Activated naive CD4-positive, alpha-beta T cell treated with anti-CD3 and anti-CD28 coated beads, Interleukin-2, amount 10 ng/mL, durations not matched to agents 7 days and 5 days (primary cell): ENCODE data around the gene NEK6.

Experiments used
- CTCF ChIA-PET: fragments of 350-600 bp; sonication (Branson Sonifier 250); formaldehyde crosslinking; loops from one replicate; lab custom pipeline; 2021; ENCODE audit warnings: antibody characterized with exemption; lab: Charles Lee
- DNase-seq: peaks from one replicate; pipeline ENCODE4 v3.0.0-alpha.2; 2020
- H3K27ac Mint-ChIP-seq: one replicate; pipeline ENCODE4 v1.8.0; 2021; ENCODE audit warnings: mild to moderate bottlenecking, moderate library complexity, mixed read lengths
- H3K27me3 Mint-ChIP-seq: one replicate; pipeline ENCODE4 v1.8.0; 2021; ENCODE audit warnings: mild to moderate bottlenecking, mixed read lengths
- H3K36me3 Mint-ChIP-seq: one replicate; pipeline ENCODE4 v1.8.0; 2021; ENCODE audit warnings: mixed read lengths
- H3K4me1 Mint-ChIP-seq: one replicate; pipeline ENCODE4 v1.8.0; 2021; ENCODE audit warnings: mixed read lengths
- H3K4me3 Mint-ChIP-seq: one replicate; pipeline ENCODE4 v1.8.0; 2021; ENCODE audit warnings: mild to moderate bottlenecking, moderate library complexity, mixed read lengths
- H3K9me3 Mint-ChIP-seq: one replicate; pipeline ENCODE4 v1.8.0; 2021; ENCODE audit warnings: mixed read lengths

Gene NEK6

DNA sequence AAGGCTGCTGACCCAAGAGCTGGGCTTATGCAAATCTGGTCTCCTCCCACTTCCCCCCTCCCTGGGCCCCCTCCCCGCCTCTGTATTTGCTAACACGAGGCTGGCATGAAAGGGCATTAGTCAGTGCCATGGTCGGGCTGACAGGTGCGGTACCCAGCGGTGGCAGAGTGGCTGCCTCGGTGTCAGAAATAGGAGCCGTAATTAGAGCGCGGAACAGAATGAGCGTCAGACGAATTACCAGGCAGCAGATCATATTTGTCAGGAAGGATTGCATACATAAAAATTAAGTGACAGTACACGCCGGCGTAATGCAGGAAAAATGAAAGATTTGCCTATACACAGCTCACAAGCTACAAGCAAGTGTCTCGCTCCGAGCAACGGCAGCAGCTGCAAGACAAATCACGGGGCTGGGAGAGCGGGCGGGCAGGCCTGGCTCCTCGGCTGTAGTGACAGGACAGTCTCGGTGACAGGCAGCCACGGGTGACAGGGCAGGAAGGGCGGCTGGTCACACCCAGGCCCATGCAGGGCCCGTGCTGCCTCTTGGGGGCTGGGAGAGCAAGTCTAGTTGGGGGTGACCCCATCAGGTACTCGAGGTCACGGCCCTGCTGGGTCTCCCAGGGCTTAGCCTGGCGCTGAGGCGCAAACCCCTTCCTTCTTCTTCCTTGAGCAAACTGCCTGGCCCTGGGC, 72.4 kb downstream of the NEK6 start:
- Mint-ChIP-seq H3K4me3 (no peak overlapping the region), H3K4me1 (no peaks in the 10 kb centered on the region), H3K27ac (no peak overlapping the region), H3K36me3 (no peaks in the 10 kb centered on the region), H3K27me3 (no peaks in the 10 kb centered on the region), H3K9me3 (no peaks in the 10 kb centered on the region)
- DNase-seq: no peak
- CTCF ChIA-PET: no interaction called here

DNA sequence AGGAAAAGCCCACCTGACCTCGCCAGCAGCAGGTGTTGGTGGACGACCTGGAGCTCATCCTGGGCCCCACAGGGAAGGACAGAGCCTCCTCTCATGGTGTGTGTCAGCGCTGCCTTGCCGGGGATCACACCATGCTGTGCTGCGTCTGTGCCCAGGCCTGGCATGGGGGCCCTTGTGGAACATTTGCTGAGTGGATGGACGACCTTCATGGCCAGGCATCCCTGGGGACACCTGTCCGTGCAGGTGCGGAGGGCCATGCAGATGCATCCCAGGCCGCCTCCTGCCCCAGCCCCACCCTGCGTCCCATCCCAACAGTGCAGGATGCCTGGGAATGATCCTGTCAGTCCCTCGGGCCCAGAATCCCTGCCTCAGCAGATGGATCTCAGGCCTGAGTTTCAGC, 73.8 kb downstream of the NEK6 start:
- Mint-ChIP-seq H3K27me3 (no peaks in the 10 kb centered on the region), H3K9me3 (no peaks in the 10 kb centered on the region), H3K36me3 (no peaks in the 10 kb centered on the region), H3K4me1 (no peaks in the 10 kb centered on the region), H3K4me3 (no peak overlapping the region), H3K27ac (no peak overlapping the region)
- no peak for DNase-seq
- CTCF ChIA-PET: no interaction called here

DNA sequence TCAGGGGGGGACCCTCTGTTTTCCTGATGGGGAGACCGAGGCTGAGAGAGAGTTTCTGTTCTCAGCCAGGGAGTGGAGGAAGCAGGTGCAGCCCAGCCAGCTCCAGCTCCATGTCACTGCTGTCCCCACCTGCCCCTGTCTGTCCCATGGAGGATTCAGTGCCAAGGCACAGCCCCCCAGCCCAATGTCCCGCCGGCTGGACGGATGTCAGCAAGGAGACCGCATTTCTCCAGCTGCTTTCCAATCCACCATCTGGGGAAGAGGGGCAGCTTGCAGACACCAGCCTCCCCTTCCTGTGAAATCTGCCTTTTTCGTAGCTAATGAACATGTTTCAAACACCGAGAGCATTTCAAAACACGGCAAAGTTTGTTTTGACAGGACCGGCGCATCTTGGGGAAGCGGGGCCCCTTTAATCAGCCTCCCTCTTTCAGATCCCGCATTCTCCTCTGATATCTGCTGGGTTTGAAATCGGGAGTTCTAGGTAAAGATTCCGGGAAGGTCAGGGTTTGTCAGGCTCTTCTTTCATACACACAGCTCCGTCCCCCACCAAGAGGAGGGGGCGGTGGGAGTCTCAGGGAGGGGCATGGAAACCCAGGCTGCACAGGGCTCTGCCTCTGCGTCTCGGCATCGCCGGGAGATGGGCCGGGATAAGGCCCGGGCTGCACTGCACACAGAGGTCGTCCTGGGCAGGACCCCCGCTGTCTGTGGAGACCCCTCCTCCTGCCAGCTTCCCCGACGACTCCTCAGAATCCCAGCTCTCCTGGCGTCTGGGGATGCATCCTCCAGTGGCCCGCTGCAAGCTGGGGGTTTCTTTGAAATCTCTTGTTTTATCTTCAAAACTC, 74.8 kb downstream of the NEK6 start:
- DNase-seq: no peak
- H3K27me3 Mint-ChIP-seq: no peaks in the 10 kb centered on the region
- no peak overlapping the region for H3K27ac Mint-ChIP-seq
- no peaks in the 10 kb centered on the region for H3K36me3 Mint-ChIP-seq
- H3K9me3 Mint-ChIP-seq: peaks cover 2% of the 10 kb centered on the region
- no peaks in the 10 kb centered on the region for H3K4me1 Mint-ChIP-seq
- H3K4me3 Mint-ChIP-seq: no peak overlapping the region
- CTCF ChIA-PET: interaction anchor here (1.0 kb wide), 1 partner anchor 206 kb away, joined by 3 read pairs; no protein-coding TSS in a partner anchor

DNA sequence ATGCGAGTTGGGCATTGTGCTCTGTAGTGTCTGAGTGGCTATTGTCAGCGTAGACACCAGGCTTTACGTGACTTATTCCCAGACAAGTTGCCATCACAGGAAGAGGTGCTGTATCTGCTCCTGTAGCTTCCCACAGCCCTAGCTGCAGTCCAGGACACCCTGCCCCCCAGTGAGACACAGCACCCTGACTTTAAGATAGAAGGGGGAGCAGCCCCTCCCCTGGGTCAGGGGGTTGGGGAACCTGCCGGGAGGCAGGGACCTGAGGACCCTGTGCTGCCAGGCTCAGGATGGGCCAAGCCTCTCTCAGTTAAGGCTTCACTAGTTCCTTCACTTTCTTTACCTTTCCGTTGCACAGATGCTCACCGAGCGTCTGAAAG, 75.4 kb downstream of the NEK6 start:
- DNase-seq: no peak
- no peaks in the 10 kb centered on the region for H3K27me3 Mint-ChIP-seq
- H3K4me1 Mint-ChIP-seq: no peaks in the 10 kb centered on the region
- peaks cover 4% of the 10 kb centered on the region for H3K9me3 Mint-ChIP-seq
- CTCF ChIA-PET: no interaction called here
- H3K27ac Mint-ChIP-seq: no peak overlapping the region
- H3K4me3 Mint-ChIP-seq: no peak overlapping the region
- no peaks in the 10 kb centered on the region for H3K36me3 Mint-ChIP-seq

DNA sequence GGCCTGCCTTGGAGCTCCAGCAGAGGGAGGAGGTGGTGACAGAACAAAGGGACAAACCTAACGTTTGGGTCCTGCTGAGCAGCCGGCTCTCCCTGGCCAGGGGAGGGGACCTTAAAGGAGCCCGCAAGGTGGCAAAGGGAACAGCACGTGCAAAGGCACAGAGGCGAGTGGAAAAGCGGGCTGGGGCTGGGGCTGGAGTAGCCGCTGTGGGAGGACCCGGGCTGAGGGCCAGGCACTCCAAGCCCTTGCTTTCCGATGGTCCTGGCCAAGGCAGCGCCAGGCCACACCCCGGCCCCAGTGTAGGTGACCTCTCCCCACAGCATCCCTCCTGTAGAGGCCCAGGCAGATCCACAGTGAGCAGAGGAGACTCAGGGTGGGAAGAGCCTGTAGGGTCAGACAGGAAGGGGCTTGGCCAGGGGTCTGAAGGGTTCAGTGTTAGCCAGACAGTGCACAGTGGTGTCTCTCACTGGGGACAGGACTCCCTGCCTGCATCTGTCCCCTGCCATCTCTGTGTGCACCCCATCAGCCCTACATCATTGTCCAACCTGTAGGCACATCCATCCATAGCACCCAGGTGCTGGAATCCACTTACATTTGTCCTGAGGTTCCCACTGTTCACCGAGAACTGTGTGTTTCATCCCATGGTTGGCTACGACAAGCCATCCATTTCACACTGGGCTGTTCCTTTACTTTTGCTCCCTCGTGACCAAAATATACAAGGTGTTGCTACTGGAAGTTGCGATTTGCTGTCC, 77.0 kb downstream of the NEK6 start:
- no peaks in the 10 kb centered on the region for H3K36me3 Mint-ChIP-seq
- DNase-seq: no peak
- H3K27ac Mint-ChIP-seq: no peak overlapping the region
- no peaks in the 10 kb centered on the region for H3K27me3 Mint-ChIP-seq
- H3K4me1 Mint-ChIP-seq: no peaks in the 10 kb centered on the region
- no peak overlapping the region for H3K4me3 Mint-ChIP-seq
- peaks cover 4% of the 10 kb centered on the region for H3K9me3 Mint-ChIP-seq
- CTCF ChIA-PET: interaction anchor here (1.8 kb wide), 1 partner anchor 208 kb away, joined by 3 read pairs; no protein-coding TSS in a partner anchor

DNA sequence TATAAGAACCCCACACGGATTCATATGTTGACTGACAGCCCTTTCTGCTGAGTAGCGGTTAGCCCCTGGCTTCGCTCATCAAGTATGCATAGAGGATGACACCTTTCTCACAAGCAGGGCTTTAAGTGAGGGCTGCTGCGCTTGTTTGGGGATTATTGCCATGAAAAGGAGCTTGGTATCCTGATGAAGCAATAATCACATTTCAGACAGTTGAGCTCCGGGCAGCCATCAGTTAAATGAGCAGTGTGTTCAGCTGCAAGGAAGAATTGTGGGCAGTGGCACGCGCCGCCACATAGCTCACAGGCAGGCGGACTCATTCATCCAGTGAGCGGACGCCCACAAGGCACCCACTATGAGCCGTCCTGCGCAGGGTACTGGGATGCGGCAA, 77.6 kb downstream of the NEK6 start:
- H3K9me3 Mint-ChIP-seq: peaks cover 4% of the 10 kb centered on the region
- H3K27me3 Mint-ChIP-seq: no peaks in the 10 kb centered on the region
- H3K4me3 Mint-ChIP-seq: no peak overlapping the region
- CTCF ChIA-PET: interaction anchor here (1.8 kb wide), 1 partner anchor 209 kb away, joined by 3 read pairs; no protein-coding TSS in a partner anchor
- no peaks in the 10 kb centered on the region for H3K4me1 Mint-ChIP-seq
- no peaks in the 10 kb centered on the region for H3K36me3 Mint-ChIP-seq
- H3K27ac Mint-ChIP-seq: no peak overlapping the region
- no peak for DNase-seq

DNA sequence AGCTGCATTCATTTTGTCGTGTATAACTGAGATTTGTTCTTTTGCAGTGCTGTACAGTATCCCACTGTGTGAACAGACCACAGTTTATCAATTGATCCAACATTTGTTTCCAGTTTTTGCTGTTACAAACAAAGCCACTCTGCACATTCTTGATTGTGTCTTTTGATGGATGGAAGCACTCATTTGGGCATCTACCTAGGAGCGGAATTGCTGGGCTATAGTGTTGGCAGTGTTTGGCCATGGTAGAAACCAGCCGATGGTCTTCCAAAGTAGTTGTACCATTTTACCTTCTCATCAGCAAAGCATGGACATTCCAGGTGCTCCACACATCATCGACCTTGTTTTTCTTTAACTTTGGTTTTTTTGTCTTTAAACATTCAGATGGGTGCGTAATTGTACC, 79.8 kb downstream of the NEK6 start:
- Mint-ChIP-seq H3K27ac (no peak overlapping the region), H3K4me3 (no peak overlapping the region), H3K4me1 (no peaks in the 10 kb centered on the region), H3K27me3 (no peaks in the 10 kb centered on the region), H3K36me3 (no peaks in the 10 kb centered on the region), H3K9me3 (peaks cover 4% of the 10 kb centered on the region)
- CTCF ChIA-PET: no interaction called here
- DNase-seq: no peak

DNA sequence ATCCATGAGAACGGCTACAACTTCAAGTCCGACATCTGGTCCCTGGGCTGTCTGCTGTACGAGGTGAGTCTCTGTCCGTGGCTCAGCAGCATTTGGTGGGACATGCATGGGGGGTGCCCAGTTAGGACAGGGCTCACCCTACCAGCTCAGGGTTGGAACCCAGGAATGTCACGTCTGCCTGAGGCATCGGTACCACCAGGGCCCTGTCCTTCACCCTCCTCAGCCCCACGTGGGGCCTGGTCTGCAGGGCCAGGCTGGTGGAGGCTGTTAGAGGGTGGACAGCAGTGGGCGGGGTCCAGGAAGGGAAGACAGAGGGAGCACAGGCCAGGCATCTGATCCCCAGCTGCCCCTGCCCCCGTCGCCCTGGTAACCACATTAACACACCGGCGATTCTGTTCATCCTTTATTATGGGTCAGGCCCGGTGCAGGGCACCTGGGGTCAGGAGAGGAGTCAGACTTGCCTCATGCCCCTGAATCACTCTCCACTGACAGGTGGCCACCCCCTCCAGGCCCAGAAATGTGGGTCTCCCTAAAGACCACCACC, 81.9 kb downstream of the NEK6 start:
- DNase-seq: no peak
- Mint-ChIP-seq H3K4me1 (no peaks in the 10 kb centered on the region), H3K36me3 (no peaks in the 10 kb centered on the region), H3K4me3 (no peak overlapping the region), H3K27me3 (no peaks in the 10 kb centered on the region), H3K9me3 (peaks cover 4% of the 10 kb centered on the region), H3K27ac (no peak overlapping the region)
- CTCF ChIA-PET: no interaction called here

DNA sequence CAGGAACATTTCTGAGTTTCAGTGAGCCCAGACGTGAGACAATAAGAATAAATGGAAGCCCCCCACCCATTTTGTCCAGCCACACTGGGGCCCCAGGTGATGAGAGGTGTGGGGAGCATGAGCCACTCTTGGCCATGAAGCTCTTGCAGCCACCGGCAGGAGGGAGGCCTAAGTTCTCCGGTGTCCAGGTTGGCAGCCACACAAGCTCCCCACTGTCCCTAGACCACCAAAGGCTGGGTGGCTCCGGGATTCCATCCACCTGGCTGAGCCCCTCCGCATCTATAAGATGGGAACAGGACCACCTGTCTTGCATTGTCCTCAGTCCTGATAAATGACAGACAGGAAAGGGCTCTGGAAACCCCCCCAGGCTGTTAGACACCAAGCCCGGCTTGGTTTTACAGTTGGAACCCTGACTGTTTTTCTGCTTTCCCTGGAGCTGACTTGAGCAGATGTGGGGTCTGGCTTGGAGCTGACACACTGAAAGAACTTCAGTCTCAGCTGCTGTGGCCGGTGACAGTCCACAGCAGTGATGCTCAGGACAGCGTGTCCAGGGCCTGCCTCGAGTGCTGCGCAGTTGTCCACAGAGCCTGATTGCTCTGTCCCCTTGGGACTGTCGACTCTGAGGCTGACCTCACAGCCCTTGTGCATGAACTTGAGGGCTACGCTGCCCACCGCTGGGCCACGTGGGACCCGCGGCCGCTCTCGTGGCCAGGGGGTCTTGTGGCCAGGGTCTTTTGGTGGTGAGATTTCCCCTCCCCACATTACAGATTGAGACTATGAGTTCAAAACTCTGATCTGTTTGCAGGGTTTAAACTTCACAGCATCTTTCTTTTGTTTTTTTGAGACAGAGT, 82.7 kb downstream of the NEK6 start:
- CTCF ChIA-PET: interaction anchor here (0.6 to 0.8 kb wide), 2 partner anchors 17 to 214 kb away, joined by 3 read pairs; no protein-coding TSS in a partner anchor
- Mint-ChIP-seq H3K36me3 (no peaks in the 10 kb centered on the region), H3K4me1 (no peaks in the 10 kb centered on the region), H3K9me3 (peaks cover 4% of the 10 kb centered on the region), H3K27ac (no peak overlapping the region), H3K27me3 (no peaks in the 10 kb centered on the region), H3K4me3 (no peak overlapping the region)
- no peak for DNase-seq

DNA sequence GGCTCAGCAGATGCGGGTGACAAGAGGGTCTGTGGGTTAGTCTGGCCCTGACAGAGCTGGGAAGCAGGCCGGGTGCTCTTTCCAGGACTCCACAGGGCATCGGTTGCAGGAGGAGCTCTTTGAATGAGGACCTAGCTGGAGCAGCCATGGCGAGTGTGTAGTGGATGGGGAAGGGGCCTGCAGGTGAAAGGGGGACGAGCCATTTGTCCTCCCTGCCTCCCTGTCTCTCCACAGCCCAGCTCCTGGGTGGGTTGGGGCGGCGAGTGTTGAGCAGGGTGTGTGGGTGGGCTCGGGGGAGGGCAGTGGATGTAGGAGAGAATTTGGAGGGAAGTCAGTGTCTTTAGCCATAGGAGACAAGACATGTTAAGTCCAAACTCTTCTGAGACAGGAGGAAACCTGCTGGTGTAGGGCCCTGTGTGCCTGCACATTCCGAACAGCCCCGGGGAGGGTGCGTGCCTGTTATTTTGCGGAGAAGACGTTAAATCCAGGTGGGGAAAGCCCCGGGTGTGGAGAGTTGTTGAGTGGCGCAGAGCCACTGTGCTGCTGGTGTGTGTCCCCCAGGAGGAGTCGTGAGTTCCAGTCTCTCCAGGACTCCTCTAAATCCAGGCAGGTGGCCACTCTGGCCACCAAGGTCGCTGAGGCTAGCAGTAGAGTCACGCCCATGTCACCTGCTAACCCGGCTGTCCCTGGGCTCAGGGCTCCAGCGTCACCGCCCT, 83.9 kb downstream of the NEK6 start:
- Mint-ChIP-seq H3K27ac (no peak overlapping the region), H3K36me3 (no peaks in the 10 kb centered on the region), H3K4me1 (no peaks in the 10 kb centered on the region), H3K9me3 (peaks cover 4% of the 10 kb centered on the region), H3K27me3 (no peaks in the 10 kb centered on the region), H3K4me3 (no peak overlapping the region)
- no peak for DNase-seq
- CTCF ChIA-PET: interaction anchor here (0.6 kb wide), 1 partner anchor 75 kb away, joined by 3 read pairs; no protein-coding TSS in a partner anchor

DNA sequence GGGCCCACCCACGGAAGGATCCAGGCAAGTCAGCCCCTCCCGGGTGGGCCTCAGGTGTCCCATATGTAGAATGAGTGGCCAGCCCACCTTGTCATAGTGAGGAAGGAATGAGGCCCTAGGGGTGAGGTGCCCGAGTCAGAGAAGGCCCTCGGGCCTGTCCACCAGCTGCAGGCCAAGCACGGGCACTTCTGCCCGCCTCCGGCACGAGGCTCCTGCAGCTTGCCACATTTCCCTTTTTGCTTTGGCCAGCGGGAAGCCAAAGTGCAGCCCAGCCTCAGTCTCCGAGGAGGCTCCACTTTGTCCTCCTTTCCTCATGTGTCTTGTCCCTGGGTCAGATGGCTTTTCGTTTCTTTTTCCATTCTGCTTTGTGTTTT, 84.6 kb downstream of the NEK6 start:
- no peaks in the 10 kb centered on the region for H3K27me3 Mint-ChIP-seq
- H3K36me3 Mint-ChIP-seq: no peaks in the 10 kb centered on the region
- no peak overlapping the region for H3K27ac Mint-ChIP-seq
- no peak for DNase-seq
- CTCF ChIA-PET: no interaction called here
- no peak overlapping the region for H3K4me3 Mint-ChIP-seq
- peaks cover 4% of the 10 kb centered on the region for H3K9me3 Mint-ChIP-seq
- no peaks in the 10 kb centered on the region for H3K4me1 Mint-ChIP-seq

DNA sequence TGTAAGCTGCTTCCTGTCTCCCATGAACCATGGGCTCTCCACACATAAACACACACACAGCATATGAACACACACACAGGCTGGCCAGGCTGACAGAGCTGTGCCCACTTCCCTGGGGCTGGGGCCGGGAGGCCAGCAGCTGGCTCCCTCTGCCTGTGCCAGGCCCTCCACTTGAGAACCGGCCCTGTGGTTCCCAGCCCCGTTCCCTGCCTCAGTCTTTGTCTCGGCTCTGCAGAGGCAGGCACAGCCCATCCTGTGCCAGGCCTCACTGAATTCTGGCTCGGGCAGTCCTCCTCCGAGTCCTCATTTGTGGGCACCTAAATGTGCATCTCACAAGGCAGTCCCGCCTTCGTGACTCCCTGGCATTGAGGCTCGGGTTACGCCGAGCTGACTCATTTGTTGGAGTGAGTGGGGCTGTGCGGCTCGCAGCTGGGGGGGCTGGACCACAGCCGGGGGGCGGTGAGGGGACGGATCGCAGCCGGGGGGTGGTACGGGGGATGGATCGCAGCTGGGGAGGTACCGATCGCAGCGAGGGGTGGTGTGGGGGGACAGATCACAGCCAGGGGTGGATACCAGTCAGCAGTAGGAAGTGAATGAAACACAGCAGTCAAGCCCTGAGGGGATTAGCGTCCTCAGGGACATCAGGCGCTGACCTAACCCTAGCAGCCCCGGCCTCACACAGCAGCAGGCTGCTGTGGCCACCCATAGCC, 85.2 kb downstream of the NEK6 start:
- no peaks in the 10 kb centered on the region for H3K9me3 Mint-ChIP-seq
- no peaks in the 10 kb centered on the region for H3K36me3 Mint-ChIP-seq
- no peaks in the 10 kb centered on the region for H3K27me3 Mint-ChIP-seq
- no peak overlapping the region for H3K4me3 Mint-ChIP-seq
- H3K4me1 Mint-ChIP-seq: no peaks in the 10 kb centered on the region
- peak overlapping the region; percentile 75 for H3K27ac Mint-ChIP-seq
- CTCF ChIA-PET: no interaction called here
- DNase-seq: no peak
